Measurements from ENCODE around the gene AUTS2.

Gene AUTS2

GRCh38 chr7:69967689-69968450 is 369.6 kb downstream of the AUTS2 start:
- Histone ChIP-seq H3K9me3 (ENCODE audit: control insufficient read depth, insufficient read depth, low read depth, low read length) (no peaks in the 10 kb centered on the region), H3K4me3 (ENCODE audit: low read depth, low read length) (no peak overlapping the region; the same call in 1 of the 2 replicates), H3K9ac (ENCODE audit: low read length) (no peak overlapping the region), H3K27ac (ENCODE audit: low read depth, low read length) (no peak overlapping the region), H3K4me1 (ENCODE audit: control insufficient read depth, insufficient read depth, low read length) (peaks cover 35% of the 10 kb centered on the region), H3K27me3 (ENCODE audit: control insufficient read depth, insufficient read depth, low read length) (no peaks in the 10 kb centered on the region), H3K36me3 (ENCODE audit: control insufficient read depth, insufficient read depth, low read length) (no peaks in the 10 kb centered on the region)

GRCh38 chr7:69968969-69969556 is 370.8 kb downstream of the AUTS2 start:
- Histone ChIP-seq H3K9ac (ENCODE audit: low read length) (no peak overlapping the region), H3K4me1 (ENCODE audit: control insufficient read depth, insufficient read depth, low read length) (peaks cover 27% of the 10 kb centered on the region), H3K9me3 (ENCODE audit: control insufficient read depth, insufficient read depth, low read depth, low read length) (no peaks in the 10 kb centered on the region), H3K36me3 (ENCODE audit: control insufficient read depth, insufficient read depth, low read length) (no peaks in the 10 kb centered on the region), H3K27ac (ENCODE audit: low read depth, low read length) (no peak overlapping the region), H3K4me3 (ENCODE audit: low read depth, low read length) (no peak overlapping the region), H3K27me3 (ENCODE audit: control insufficient read depth, insufficient read depth, low read length) (no peaks in the 10 kb centered on the region)

DNA sequence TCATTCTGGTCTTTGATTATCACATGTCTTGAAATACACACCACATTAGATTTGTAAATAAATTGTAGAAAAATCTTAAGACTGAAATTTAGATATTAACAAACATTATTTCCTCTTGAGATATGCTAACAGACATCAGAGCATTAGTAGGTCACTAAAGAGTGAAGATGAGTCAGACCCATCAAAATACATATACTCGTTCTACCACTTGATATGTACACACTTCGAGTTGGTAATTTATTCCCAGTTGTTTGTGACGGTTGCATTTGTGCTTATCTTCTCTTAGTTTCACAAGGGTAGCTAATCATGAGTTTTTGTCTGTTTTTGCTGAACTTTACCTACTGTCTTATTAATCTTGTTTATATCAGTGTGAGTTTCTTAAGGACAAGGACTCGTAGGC is 383.4 kb downstream of the AUTS2 start:
- Histone ChIP-seq H3K9ac (ENCODE audit: low read length) (no peak overlapping the region), H3K4me3 (ENCODE audit: low read depth, low read length) (no peak overlapping the region)

GRCh38 chr7:69982197-69982596 is 383.9 kb downstream of the AUTS2 start:
- Histone ChIP-seq H3K27ac (ENCODE audit: low read depth, low read length) (no peak overlapping the region), H3K4me3 (ENCODE audit: low read depth, low read length) (no peak overlapping the region), H3K36me3 (ENCODE audit: control insufficient read depth, insufficient read depth, low read length) (no peaks in the 10 kb centered on the region), H3K4me1 (ENCODE audit: control insufficient read depth, insufficient read depth, low read length) (peaks cover 11% of the 10 kb centered on the region), H3K9ac (ENCODE audit: low read length) (no peak overlapping the region), H3K9me3 (ENCODE audit: control insufficient read depth, insufficient read depth, low read depth, low read length) (no peaks in the 10 kb centered on the region), H3K27me3 (ENCODE audit: control insufficient read depth, insufficient read depth, low read length) (no peaks in the 10 kb centered on the region)

More for the DNA sequence above, 383.4 kb downstream of the AUTS2 start:
- Histone ChIP-seq H3K4me1 (ENCODE audit: control insufficient read depth, insufficient read depth, low read length) (peaks cover 11% of the 10 kb centered on the region), H3K27ac (ENCODE audit: low read depth, low read length) (no peak overlapping the region), H3K36me3 (ENCODE audit: control insufficient read depth, insufficient read depth, low read length) (no peaks in the 10 kb centered on the region), H3K27me3 (ENCODE audit: control insufficient read depth, insufficient read depth, low read length) (no peaks in the 10 kb centered on the region), H3K9me3 (ENCODE audit: control insufficient read depth, insufficient read depth, low read depth, low read length) (peaks cover 3% of the 10 kb centered on the region; the same call in 1 of the 2 replicates)

DNA sequence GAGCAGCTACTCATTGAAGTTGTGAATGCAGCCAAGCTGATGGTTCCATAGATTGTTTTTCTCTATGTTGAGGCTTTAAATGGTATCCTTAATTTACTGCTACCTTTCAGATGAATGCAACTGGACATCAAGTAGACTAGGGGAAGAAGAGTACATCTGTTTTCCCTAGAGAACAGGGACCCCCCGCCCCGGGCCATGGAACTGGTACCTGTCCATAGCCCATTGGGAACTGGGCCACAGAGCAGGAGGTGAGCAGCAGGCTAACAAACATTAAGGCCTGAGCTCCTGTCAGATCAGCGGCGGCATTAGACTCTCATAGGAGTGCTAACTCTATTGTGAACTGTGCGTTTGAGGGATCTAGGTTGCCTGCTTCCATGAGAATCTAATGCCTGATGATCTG is 391.3 kb downstream of the AUTS2 start:
- Histone ChIP-seq H3K9me3 (ENCODE audit: control insufficient read depth, insufficient read depth, low read depth, low read length) (peaks cover 7% of the 10 kb centered on the region; the same call in 1 of the 2 replicates), H3K9ac (ENCODE audit: low read length) (no peak overlapping the region), H3K4me1 (ENCODE audit: control insufficient read depth, insufficient read depth, low read length) (no peaks in the 10 kb centered on the region), H3K27ac (ENCODE audit: low read depth, low read length) (no peak overlapping the region), H3K36me3 (ENCODE audit: control insufficient read depth, insufficient read depth, low read length) (no peaks in the 10 kb centered on the region), H3K4me3 (ENCODE audit: low read depth, low read length) (no peak overlapping the region), H3K27me3 (ENCODE audit: control insufficient read depth, insufficient read depth, low read length) (no peaks in the 10 kb centered on the region)

DNA sequence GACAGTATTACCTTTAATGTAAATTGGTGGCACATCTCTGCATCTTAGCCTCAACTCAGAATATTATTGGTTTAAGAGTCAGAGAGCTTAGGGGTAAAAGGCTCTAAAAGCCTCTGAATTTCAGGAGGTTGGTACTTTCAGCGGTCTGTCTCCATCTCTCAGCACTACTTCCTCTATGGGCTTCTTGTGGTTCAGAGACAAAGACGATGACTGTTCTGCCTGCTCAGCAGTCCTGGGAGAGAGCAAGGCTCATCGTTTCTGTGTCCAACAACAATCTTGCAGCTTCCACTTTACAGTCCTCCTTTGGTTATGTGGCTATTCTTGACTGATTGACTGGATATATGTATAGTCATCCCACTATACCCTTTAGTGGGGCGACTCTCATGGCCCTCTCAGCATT is 394.7 kb downstream of the AUTS2 start:
- Histone ChIP-seq H3K36me3 (ENCODE audit: control insufficient read depth, insufficient read depth, low read length) (no peaks in the 10 kb centered on the region), H3K27me3 (ENCODE audit: control insufficient read depth, insufficient read depth, low read length) (no peaks in the 10 kb centered on the region), H3K4me3 (ENCODE audit: low read depth, low read length) (no peak overlapping the region), H3K9me3 (ENCODE audit: control insufficient read depth, insufficient read depth, low read depth, low read length) (peaks cover 7% of the 10 kb centered on the region; the same call in 1 of the 2 replicates), H3K27ac (ENCODE audit: low read depth, low read length) (no peak overlapping the region), H3K4me1 (ENCODE audit: control insufficient read depth, insufficient read depth, low read length) (no peaks in the 10 kb centered on the region), H3K9ac (ENCODE audit: low read length) (no peak overlapping the region)

DNA sequence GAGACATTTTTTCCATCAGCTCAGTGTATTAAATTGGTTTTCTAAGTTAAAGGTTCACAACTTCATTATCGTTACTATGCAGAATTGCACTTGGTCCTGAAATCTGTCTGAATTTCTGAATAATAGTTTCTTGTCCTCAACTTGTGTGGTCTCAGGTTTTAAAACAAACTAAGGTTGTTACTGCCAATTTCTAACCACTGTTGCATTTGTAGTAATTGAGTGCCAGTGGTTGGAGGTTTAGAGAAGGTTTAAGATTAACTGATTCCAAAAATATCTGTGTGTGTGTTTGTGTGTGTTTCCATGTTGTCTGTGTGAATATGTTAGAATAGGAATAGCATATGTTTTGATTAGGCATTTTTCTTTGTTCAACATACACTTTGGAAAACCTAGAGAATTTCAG is 395.9 kb downstream of the AUTS2 start:
- Histone ChIP-seq H3K27me3 (ENCODE audit: control insufficient read depth, insufficient read depth, low read length) (no peaks in the 10 kb centered on the region), H3K9me3 (ENCODE audit: control insufficient read depth, insufficient read depth, low read depth, low read length) (peaks cover 7% of the 10 kb centered on the region; the same call in 1 of the 2 replicates), H3K36me3 (ENCODE audit: control insufficient read depth, insufficient read depth, low read length) (no peaks in the 10 kb centered on the region), H3K27ac (ENCODE audit: low read depth, low read length) (no peak overlapping the region), H3K4me3 (ENCODE audit: low read depth, low read length) (no peak overlapping the region), H3K4me1 (ENCODE audit: control insufficient read depth, insufficient read depth, low read length) (no peaks in the 10 kb centered on the region), H3K9ac (ENCODE audit: low read length) (no peak overlapping the region)

- Histone ChIP-seq H3K27me3 (ENCODE audit: control insufficient read depth, insufficient read depth, low read length) (no peaks in the 10 kb centered on the region), H3K27ac (ENCODE audit: low read depth, low read length) (no peak overlapping the region), H3K36me3 (ENCODE audit: control insufficient read depth, insufficient read depth, low read length) (no peaks in the 10 kb centered on the region), H3K9ac (ENCODE audit: low read length) (no peak overlapping the region), H3K9me3 (ENCODE audit: control insufficient read depth, insufficient read depth, low read depth, low read length) (no peaks in the 10 kb centered on the region), H3K4me3 (ENCODE audit: low read depth, low read length) (no peak overlapping the region), H3K4me1 (ENCODE audit: control insufficient read depth, insufficient read depth, low read length) (no peaks in the 10 kb centered on the region)
Observed at GRCh38 chr7:69994886-69995542, 396.7 kb downstream of the AUTS2 start.

- Histone ChIP-seq H3K4me3 (ENCODE audit: low read depth, low read length) (no peak overlapping the region), H3K27ac (ENCODE audit: low read depth, low read length) (no peak overlapping the region), H3K4me1 (ENCODE audit: control insufficient read depth, insufficient read depth, low read length) (no peaks in the 10 kb centered on the region), H3K9me3 (ENCODE audit: control insufficient read depth, insufficient read depth, low read depth, low read length) (no peaks in the 10 kb centered on the region), H3K36me3 (ENCODE audit: control insufficient read depth, insufficient read depth, low read length) (no peaks in the 10 kb centered on the region), H3K9ac (ENCODE audit: low read length) (no peak overlapping the region), H3K27me3 (ENCODE audit: control insufficient read depth, insufficient read depth, low read length) (no peaks in the 10 kb centered on the region)
Observed at GRCh38 chr7:69996121-69996520, 397.8 kb downstream of the AUTS2 start.

GRCh38 chr7:70000737-70001348 is 402.6 kb downstream of the AUTS2 start:
- Histone ChIP-seq H3K9me3 (ENCODE audit: control insufficient read depth, insufficient read depth, low read depth, low read length) (no peaks in the 10 kb centered on the region), H3K4me1 (ENCODE audit: control insufficient read depth, insufficient read depth, low read length) (no peaks in the 10 kb centered on the region), H3K36me3 (ENCODE audit: control insufficient read depth, insufficient read depth, low read length) (no peaks in the 10 kb centered on the region), H3K9ac (ENCODE audit: low read length) (no peak overlapping the region), H3K27ac (ENCODE audit: low read depth, low read length) (no peak overlapping the region), H3K27me3 (ENCODE audit: control insufficient read depth, insufficient read depth, low read length) (no peaks in the 10 kb centered on the region), H3K4me3 (ENCODE audit: low read depth, low read length) (no peak overlapping the region)

- H3K4me1 ChIP-seq (ENCODE audit: control insufficient read depth, insufficient read depth, low read length): no peaks in the 10 kb centered on the region
- no peaks in the 10 kb centered on the region for H3K9me3 ChIP-seq (ENCODE audit: control insufficient read depth, insufficient read depth, low read depth, low read length)
- no peaks in the 10 kb centered on the region for H3K36me3 ChIP-seq (ENCODE audit: control insufficient read depth, insufficient read depth, low read length)
- H3K4me3 ChIP-seq (ENCODE audit: low read depth, low read length): no peak overlapping the region
- no peak overlapping the region for H3K27ac ChIP-seq (ENCODE audit: low read depth, low read length)
- H3K9ac ChIP-seq (ENCODE audit: low read length): no peak overlapping the region
- H3K27me3 ChIP-seq (ENCODE audit: control insufficient read depth, insufficient read depth, low read length): no peaks in the 10 kb centered on the region
Observed at GRCh38 chr7:70005480-70005879, 407.2 kb downstream of the AUTS2 start.
